Measurements from ENCODE around the gene PCA3.

Gene PCA3

GRCh38 chr9:76758476-76758875, 5.8 kb upstream of the PCA3 start:
- DNase-seq = no peak

- DNase-seq = no peak
Observed at GRCh38 chr9:76759732-76760131, 4.5 kb upstream of the PCA3 start.

GRCh38 chr9:76761448-76761847, 2.8 kb upstream of the PCA3 start:
- no peak for DNase-seq

GRCh38 chr9:76766126-76766525, 1.9 kb downstream of the PCA3 start:
- DNase-seq = no peak

GRCh38 chr9:76772686-76773445, 8.6 kb downstream of the PCA3 start:
- DNase-seq = no peak

- DNase-seq = no peak
Observed at GRCh38 chr9:76784881-76785280, 20.6 kb downstream of the PCA3 start.

- DNase-seq = no peak
Observed at GRCh38 chr9:76785501-76785900, 21.3 kb downstream of the PCA3 start.

- no peak for DNase-seq
Observed at GRCh38 chr9:76787677-76788076, 23.4 kb downstream of the PCA3 start.

GRCh38 chr9:76789840-76790239, 25.6 kb downstream of the PCA3 start:
- no peak for DNase-seq

GRCh38 chr9:76793784-76794431, 29.7 kb downstream of the PCA3 start:
- no peak for DNase-seq

GRCh38 chr9:76796296-76796695, 32.1 kb downstream of the PCA3 start:
- DNase-seq = no peak

GRCh38 chr9:76798527-76798926, 34.3 kb downstream of the PCA3 start:
- no peak for DNase-seq

GRCh38 chr9:76799473-76799872, 35.2 kb downstream of the PCA3 start:
- no peak for DNase-seq

GRCh38 chr9:76800901-76801300, 36.7 kb downstream of the PCA3 start:
- DNase-seq = no peak

GRCh38 chr9:76803083-76803482, 38.8 kb downstream of the PCA3 start:
- DNase-seq = no peak

GRCh38 chr9:76803762-76804161, 39.5 kb downstream of the PCA3 start:
- no peak for DNase-seq

- no peak for DNase-seq
Observed at GRCh38 chr9:76808636-76809035, 44.4 kb downstream of the PCA3 start.

- no peak for DNase-seq
Observed at GRCh38 chr9:76810377-76810957, 46.2 kb downstream of the PCA3 start.

GRCh38 chr9:76812591-76812990, 48.4 kb downstream of the PCA3 start:
- no peak for DNase-seq

- DNase-seq = no peak
Observed at GRCh38 chr9:76817489-76817888, 53.3 kb downstream of the PCA3 start.

GRCh38 chr9:76818271-76818670, 54.0 kb downstream of the PCA3 start:
- no peak for DNase-seq

- DNase-seq = no peak
Observed at GRCh38 chr9:76820431-76820830, 56.2 kb downstream of the PCA3 start.

GRCh38 chr9:76827296-76828080, 63.2 kb downstream of the PCA3 start:
- DNase-seq = no peak

- no peak for DNase-seq
Observed at GRCh38 chr9:76828447-76828846, 64.2 kb downstream of the PCA3 start.

Measured in CD4-positive, alpha-beta T cell treated with Interleukin-17A for 4 hours (primary cell).